ENCODE results near the gene PKP1.

GRCh38 chr1:201262963-201263608, 20.2 kb upstream of the PKP1 start:
- TF ChIP-seq CTCF (IDR thresholded peaks at IDR 0.05 in 2 of 3, conservative IDR thresholded peaks at IDR 0.05 in 1 of 3; ENCODE audit: control insufficient read depth in 2 of 3, extremely low read depth in 1 of 3, insufficient read depth in 1 of 3, low read depth in 3 of 3, low read length in 3 of 3) = no peak
- TF ChIP-seq ZNF274 (IDR thresholded peaks at IDR 0.05; ENCODE audit: insufficient read depth, insufficient read length) = no peak
- no peak for TF ChIP-seq SMAD1 (IDR thresholded peaks at IDR 0.05; ENCODE audit: low read depth, partially characterized antibody)
- no peak for TF ChIP-seq RAD21 (IDR thresholded peaks at IDR 0.05; ENCODE audit: insufficient read depth, low read depth, low read length)
- no peak for TF ChIP-seq MAX (IDR thresholded peaks at IDR 0.05; ENCODE audit: low read depth, low read length)
- no peak for TF ChIP-seq MXI1 (IDR thresholded peaks at IDR 0.05; ENCODE audit: low read depth, low read length)
- no peak for TF ChIP-seq KDM1A (IDR thresholded peaks at IDR 0.05; ENCODE audit: borderline replicate concordance)
- no peak for TF ChIP-seq TCF12 (IDR thresholded peaks at IDR 0.05; ENCODE audit: low read depth, low read length)
- no peak for TF ChIP-seq SIN3A (IDR thresholded peaks at IDR 0.05; ENCODE audit: low read depth, low read length)
